Endothelial cell of umbilical vein (primary cell): ENCODE measurements around the gene PDIA4.

ENCODE experiments used
- CTCF ChIP-seq, 2 donors: IDR thresholded peaks; 1 replicate in 1 of 2; 2 replicates in 1 of 2; pipeline ENCODE4 v1.5.1; 2011; ENCODE audit warnings: low read length in 2 of 2, mild to moderate bottlenecking in 2 of 2, moderate library complexity in 2 of 2, control low read depth in 1 of 2, inconsistent platforms in 1 of 2, low read depth in 1 of 2; ENCODE audit not compliant: insufficient read depth in 1 of 2; ENCODE audit errors: extremely low read depth in 1 of 2
- EZH2 ChIP-seq: IDR thresholded peaks from 2 replicates; pipeline ENCODE4 v1.6.1; 2012; ENCODE audit warnings: borderline replicate concordance, low read depth, mild to moderate bottlenecking, moderate library complexity, low read length, inconsistent platforms; ENCODE audit not compliant: severe bottlenecking
- FOS ChIP-seq: IDR thresholded peaks from 2 replicates; pipeline ENCODE4 v1.6.1; 2011; ENCODE audit warnings: mild to moderate bottlenecking, low read length, moderate library complexity, borderline replicate concordance; ENCODE audit not compliant: insufficient read depth
- GATA2 ChIP-seq: IDR thresholded peaks from 2 replicates; pipeline ENCODE4 v1.7.0; 2011; ENCODE audit warnings: low read depth, mild to moderate bottlenecking, moderate library complexity, mixed read lengths, low read length; ENCODE audit not compliant: insufficient read length, insufficient read depth
- JUN ChIP-seq: IDR thresholded peaks from 2 replicates; pipeline ENCODE4 v1.6.1; 2011; ENCODE audit warnings: borderline replicate concordance, low read depth; ENCODE audit not compliant: insufficient read length, insufficient read depth
- MAX ChIP-seq: IDR thresholded peaks from 2 replicates; pipeline ENCODE4 v1.6.1; 2011; ENCODE audit not compliant: insufficient read depth, insufficient read length
- POLR2A ChIP-seq: IDR thresholded peaks from 2 replicates; pipeline ENCODE4 v1.6.1; 2012; ENCODE audit warnings: low read depth, mild to moderate bottlenecking, control low read depth, low read length
- POLR2AphosphoS5 ChIP-seq: IDR thresholded peaks from 2 replicates; pipeline ENCODE4 v1.6.1; 2012; ENCODE audit warnings: low read depth, mild to moderate bottlenecking, control low read depth, low read length, moderate library complexity; ENCODE audit not compliant: insufficient read depth

GRCh38 chr7:149007146-149007545 lies 21.2 kb downstream of the PDIA4 start:
- no peak for TF ChIP-seq CTCF (IDR thresholded peaks at IDR 0.05; ENCODE audit: extremely low read depth in 1 of 2, insufficient read depth in 1 of 2, low read depth in 1 of 2, low read length in 2 of 2)
- no peak for TF ChIP-seq POLR2AphosphoS5
- no peak for TF ChIP-seq EZH2
- TF ChIP-seq MAX, result no peak
- no peak for TF ChIP-seq POLR2A
- TF ChIP-seq GATA2, result no peak
- TF ChIP-seq JUN, result no peak
- TF ChIP-seq FOS, result no peak
